Renal cortex interstitium (tissue), 11 donors: Measurements from ENCODE around the gene BIN1. TPM values are rescaled to one million over a fixed set of nuclear protein-coding genes. Genes with fewer than 3 reads are reported as not detected.

Experiments used
- DNase-seq, 11 donors: peaks; one replicate each; pipeline ENCODE4 v3.0.0-alpha.2; 2013; ENCODE audit warnings: low read depth in 9 of 11, low spot score in 4 of 11; ENCODE audit errors: extremely low read depth in 1 of 11
- polyA plus RNA-seq, 3 donors: library from polyadenylated mRNA; unstranded; fragments of 120-200 nt; gene quantifications; one replicate each; pipeline ENCODE4 v1.2.1, GENCODE V29; 2013; ENCODE audit not compliant: insufficient read length in 3 of 3

BIN1 gene
- polyA plus RNA-seq, 3 donors: 83.9 to 128 (median 116) TPM

DNA sequence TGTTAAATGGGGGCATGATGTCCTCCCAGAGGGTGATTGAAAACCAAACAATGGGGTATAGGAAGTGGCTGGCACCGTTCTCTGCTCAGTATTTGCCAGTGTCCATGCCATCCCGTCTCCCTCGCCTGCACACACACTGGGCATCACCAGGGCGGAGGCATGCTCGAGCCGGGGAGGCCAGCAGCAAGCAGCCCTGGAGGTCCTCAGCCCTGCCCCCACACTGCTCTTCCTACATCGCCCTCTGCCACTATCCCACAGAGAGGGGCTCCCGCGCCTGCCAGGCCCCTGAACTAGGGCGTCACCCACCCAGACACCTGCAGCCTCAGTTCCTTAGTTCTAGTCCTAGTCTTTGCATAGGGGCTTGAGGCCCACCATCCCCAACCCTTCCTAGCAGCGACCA is 50.9 kb downstream of the BIN1 start:
- DNase-seq: no peak

DNA sequence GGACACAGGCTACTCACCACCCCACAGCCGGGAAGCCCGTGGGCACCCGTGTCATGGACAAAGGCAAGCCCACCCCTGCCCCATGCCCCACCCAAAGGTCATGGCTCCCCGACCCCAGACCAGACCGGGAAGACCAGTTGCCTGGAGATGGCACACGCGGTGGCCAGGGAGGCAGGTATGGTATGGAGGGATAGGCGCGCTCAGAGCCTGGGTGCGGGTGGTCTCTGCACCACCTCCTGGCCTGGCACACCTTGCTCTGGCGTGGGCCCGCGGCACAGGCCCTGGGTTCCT is 51.2 kb downstream of the BIN1 start:
- DNase-seq: no peak

DNA sequence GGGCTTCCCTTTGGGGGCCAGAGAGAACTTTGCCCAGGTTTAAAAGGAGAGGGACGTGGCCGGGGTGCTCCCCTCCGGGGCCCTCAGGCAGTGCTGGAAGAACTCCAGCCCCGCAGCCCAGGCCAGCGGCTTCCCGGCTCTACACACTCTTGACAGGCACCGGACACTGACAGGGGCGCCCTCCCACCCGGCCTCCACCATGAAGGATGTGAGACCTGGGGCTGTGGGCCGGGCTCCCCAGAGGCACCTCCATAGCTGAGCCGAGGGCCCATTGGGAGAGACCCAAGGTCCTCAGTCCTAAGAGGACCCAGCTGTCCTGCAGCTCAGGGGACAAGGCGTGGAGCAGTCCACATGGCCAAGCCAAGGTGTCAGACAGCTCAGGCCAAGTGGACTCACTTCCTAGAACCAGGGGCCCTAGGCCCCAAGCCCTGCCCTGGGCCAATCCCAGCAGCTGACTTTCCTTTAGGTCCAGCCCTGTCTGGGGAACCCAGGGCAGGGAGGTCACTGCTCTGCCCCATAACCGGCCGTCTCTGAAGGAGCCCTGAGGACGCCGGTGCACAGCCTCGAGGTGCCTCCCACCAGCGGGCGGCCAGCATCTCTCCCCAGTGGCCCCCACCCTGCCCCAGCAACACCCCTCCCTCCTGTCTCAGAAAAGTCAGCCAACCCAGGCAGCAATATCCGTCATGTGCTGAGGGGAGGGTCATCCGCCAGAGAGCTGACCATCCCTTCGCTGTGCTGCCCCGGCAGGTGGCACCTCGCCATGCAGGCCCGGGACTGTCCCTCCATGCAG is 51.8 kb downstream of the BIN1 start:
- no peak for DNase-seq

- no peak for DNase-seq
Observed at GRCh38 chr2:127054604-127054930, 52.4 kb downstream of the BIN1 start.

- no peak for DNase-seq
Observed at GRCh38 chr2:127053731-127054603, 53.0 kb downstream of the BIN1 start.

GRCh38 chr2:127052771-127053691 is 53.9 kb downstream of the BIN1 start:
- no peak for DNase-seq

DNA sequence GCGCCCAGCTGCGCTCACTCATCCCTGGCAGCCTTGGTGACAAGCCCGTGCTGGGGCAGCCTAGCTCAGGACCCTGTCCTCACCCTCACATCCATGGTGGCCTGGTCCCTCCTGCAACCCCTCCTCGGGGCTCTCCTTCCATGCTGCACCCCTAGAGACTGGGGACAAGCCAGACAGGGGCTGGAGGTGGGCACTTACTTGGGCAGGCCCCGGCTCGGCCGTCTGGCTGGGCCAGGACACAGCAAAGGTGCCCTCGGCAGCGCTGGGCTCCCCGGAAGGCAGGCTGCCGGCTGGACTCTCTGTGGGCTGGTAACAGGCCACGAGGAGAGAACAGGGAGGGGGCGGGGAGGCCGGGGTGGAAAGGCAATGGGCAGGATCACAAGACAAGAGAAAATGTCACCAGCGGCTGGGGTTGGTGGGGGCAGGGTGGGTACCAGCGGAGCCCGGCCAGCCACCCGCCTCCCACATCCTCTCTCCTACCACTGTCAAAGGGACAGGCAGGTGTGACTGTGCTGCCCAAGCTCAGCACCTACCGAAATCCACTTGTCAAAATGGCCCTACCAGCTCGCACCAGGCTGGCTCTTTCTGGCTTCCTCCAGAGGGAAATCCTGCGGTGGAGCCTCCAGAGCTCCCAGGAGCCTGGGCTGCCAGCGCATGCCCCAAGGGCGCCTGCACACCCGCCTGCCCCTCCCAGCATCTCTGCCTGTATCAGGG is 54.7 kb downstream of the BIN1 start:
- DNase-seq: no peak

DNA sequence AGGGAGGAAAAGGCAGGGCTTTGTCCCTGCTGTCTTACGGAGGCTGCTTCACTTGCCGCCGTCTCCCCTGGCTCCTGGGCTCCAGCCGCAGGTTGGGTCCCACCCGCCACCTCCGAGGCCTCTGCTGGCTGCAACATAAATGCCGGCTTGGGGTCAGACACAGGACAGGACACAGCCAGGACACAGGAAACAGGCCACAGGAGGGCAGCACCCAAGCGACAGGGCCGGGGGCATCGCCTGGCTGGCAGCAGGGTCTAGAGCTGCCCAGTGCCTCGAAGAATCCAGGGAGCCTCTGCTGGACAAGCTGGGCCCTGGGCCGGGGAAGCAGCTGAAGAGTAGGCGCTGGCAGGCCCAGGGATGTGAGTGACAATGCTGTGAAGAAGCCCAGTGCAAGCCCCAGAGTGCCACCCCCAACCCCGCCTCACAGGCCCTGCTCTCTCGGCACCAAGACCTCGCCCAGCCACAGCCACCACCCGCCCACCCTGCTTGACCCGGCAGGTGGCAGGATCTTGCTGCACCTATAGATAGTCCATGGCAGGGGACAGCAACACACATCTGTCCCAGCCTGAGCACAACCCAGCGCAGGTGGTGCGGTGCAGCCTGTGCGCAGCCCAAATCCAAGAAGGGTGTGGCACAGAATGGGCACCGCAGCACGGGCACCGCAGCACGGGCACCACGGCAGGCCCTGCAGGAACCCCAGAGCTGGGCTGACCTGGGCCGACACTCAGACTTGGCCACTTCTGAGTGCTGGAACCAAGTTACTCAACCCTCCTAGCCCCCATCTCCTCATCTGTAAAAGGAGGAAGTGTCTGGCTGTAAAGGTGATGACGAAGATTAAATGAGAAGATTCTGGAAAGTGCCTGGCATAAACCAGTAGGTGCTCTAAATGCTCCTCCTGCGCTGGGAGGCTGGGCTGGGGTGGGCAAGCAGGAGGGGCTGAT is 55.6 kb downstream of the BIN1 start:
- DNase-seq: no peak

- no peak for DNase-seq
Observed at GRCh38 chr2:127050803-127051115, 56.2 kb downstream of the BIN1 start.

GRCh38 chr2:127049927-127050802 is 56.8 kb downstream of the BIN1 start:
- DNase-seq: peak in 5 of 11 donors; percentile 38 to 59 (median 43)

DNA sequence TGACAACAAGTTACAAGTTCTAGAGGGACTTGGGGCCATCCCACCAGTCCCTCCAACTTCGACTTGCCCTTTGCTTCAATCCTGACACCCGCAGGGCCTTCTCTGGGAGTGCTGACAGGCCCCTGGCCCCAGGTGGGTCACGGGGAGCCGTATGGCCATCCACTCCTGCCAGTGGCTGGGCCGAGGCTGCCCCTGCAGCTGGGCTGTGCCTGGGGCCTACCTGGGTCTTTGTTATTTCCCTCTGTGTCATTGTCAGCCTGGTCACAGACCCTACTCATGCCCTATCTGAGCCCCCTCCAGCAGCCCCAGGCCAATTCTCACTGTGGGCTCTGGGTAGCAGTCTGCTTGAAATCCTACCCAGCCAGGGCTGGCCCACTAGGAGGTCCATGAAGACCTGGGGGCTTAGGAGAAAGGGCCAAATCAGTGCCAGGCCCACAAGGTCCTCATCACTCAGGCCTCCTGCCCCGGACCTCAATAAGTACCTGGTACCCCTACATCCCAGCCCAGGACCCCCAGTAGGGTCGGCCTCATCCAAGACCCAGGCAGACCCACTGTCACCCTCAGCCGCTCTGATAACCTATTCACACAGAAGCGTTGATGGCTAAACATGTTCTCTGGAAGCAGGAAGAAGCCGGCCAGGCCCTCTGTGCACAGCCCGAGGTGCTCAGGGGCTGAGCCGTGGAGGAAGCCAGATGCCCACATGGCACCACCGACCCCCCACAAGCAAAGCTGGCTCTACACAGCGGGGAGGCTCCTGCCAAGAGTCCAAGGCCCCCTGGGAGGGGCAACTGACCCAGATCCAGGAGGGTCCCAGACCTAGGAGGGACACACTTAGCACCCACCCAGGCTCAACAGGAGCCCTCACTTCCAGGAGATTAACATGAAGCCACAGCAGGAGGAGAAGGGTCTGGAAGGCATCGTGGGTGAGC is 57.7 kb downstream of the BIN1 start:
- no peak for DNase-seq

- DNase-seq: no peak
Observed at GRCh38 chr2:127048618-127048935, 58.4 kb downstream of the BIN1 start.

DNA sequence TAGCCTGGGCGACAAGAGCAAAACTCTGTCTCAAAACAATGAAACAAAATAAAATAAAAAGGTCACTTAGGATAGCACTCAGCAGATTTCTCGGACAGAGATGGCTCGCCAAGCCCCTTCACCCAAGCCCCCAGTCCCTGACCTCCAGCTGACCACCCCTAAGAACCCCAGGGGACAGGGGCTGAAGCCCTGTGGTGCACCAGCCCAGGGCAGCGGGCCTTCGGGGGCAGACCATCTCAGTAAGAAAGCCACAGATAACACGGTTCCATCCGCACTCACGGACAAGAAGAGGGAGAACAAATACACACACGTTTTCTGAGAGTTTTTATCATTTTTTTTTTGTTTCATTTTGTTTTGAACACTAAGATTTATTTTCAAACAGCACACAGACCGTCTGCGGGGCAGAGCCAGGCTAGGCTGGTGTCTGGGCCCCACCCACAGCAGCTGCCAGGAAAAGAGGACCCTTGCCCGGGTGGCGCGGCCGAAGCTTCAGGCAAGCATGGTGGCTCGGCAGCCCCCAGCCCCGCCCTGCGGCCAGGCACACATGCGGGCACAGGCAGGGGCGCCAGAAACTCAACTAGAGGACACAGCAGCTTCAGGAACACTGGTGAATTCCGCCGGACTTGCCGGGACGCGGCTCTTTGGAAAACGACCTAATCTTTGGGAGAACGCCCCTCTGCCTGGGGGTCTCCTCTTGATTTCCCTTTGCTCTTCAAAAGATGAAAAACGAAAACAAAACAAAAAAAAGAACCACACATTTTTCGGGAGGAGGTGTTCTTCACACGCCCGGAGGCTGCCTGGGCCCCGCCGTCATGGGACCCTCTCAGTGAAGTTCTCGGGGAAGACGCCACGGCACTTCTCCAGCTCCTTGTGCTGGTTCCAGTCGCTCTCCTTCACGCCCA is 59.0 kb downstream of the BIN1 start:
- DNase-seq: no peak

GRCh38 chr2:127047054-127047453 is 59.9 kb downstream of the BIN1 start:
- DNase-seq: no peak

DNA sequence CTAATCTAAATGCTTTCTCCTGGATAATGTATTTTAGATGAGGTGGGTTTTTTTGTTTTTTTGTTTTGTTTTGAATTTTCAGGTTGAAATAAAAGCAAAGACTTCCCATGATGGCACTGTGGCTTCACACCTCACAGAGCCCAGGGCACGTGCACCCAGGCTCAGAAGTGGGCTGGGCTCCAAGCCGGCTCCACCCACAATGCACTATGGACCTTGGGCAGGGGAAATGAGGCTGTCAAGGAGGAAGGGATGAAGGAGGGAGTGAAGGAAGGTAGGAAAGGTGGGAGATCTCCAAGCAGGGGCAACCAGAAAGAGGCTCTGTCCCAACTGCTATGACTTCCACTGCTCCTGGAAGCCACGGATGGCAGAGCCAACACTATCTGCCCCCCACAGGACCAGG is 60.4 kb downstream of the BIN1 start:
- no peak for DNase-seq
